Right cardiac atrium (tissue), 5 donors: ENCODE measurements around the gene C9orf152. TPM values are rescaled to one million over a fixed set of nuclear protein-coding genes. Genes with fewer than 3 reads are reported as not detected.

Source experiments
- ATAC-seq, 2 donors: fragments of 200-7000 bp; cut with Tn5 transposase; one replicate each; pipeline versions ENCODE4 v1.8.0 to v1.9.1; 2020; ENCODE audit warnings: moderate library complexity in 2 of 2, mild to moderate bottlenecking in 1 of 2
- DNase-seq, 3 donors: peaks; one replicate each; pipeline ENCODE4 v3.0.0-alpha.2; 2020
- H3K27ac ChIP-seq: one replicate; pipeline ENCODE4 v1.5.1; 2013; ENCODE audit warnings: mild to moderate bottlenecking, low read length, control low read depth, moderate library complexity
- H3K27me3 ChIP-seq: one replicate; pipeline ENCODE4 v1.6.1; 2013; ENCODE audit not compliant: control insufficient read depth, insufficient read depth
- H3K4me1 ChIP-seq: one replicate; pipeline ENCODE4 v1.6.1; 2013; ENCODE audit warnings: low read length; ENCODE audit not compliant: control insufficient read depth, insufficient read depth
- H3K4me3 ChIP-seq: one replicate; pipeline ENCODE4 v1.5.1; 2013; ENCODE audit warnings: low read length, control low read depth
- H3K9me3 ChIP-seq: one replicate; pipeline ENCODE4 v1.6.1; 2013; ENCODE audit warnings: low read length; ENCODE audit not compliant: control insufficient read depth
- WGBS: extraction: QIAGEN DNeasy Blood & Tissue Kit; methylation state at CpG from one replicate; pipeline ENCODE4 v1.1.7; 2013; 5-methylcytosine and 5-hydroxymethylcytosine counted together
- intact Hi-C, 4 donors: fragments of 100-400 bp; cut with DNase I; formaldehyde crosslinking; loops; one replicate each; pipeline versions ENCODE4 v1.11.0 to v1.14.0; 2022 to 2023
- polyA plus RNA-seq: library from polyadenylated mRNA; stranded (reverse); fragments of 200-250 nt; gene quantifications from one replicate; pipeline ENCODE4 v1.2.3, GENCODE V29; 2013
- total RNA-seq, 4 donors: library from RNA; stranded (reverse); fragmentation: NEBNext Ultra II Directional; extraction: Animal tissue kit (Norgen Biotek cat#: 25700); gene quantifications; one replicate each; pipeline ENCODE4 v1.2.1, GENCODE V29; 2021
- donor health status: healthy with polysubstance abuse.
- donor health status: DM: no; HTN: yes; CAD: no.
- donor health status: DM: no; HTN: no; CAD: no.
- donor health status: DM: no; HTN: yes; CAD: no; lungs with severe emphysema.
- donor health status: DM: yes; HTN: yes; CAD: no.

The C9orf152 gene
- total and polyA plus RNA-seq, 5 donors = not detected

- Histone ChIP-seq H3K9me3 (no peaks in the 10 kb centered on the region), H3K27me3 (no peaks in the 10 kb centered on the region), H3K27ac (no peak overlapping the region), H3K4me1 (peaks cover 32% of the 10 kb centered on the region), H3K4me3 (no peak overlapping the region)
- ATAC-seq (no peak), DNase-seq (no peak)
- intact Hi-C loops = loop anchor here in 2 of 4 donors (10.0 kb wide), 1 partner anchor 252 kb away; no protein-coding TSS in a partner anchor
- WGBS = 77% methylated on average over 9 of the region's 9 CpGs
These were observed 51.5 kb downstream of the C9orf152 start for GRCh38 chr9:110156416-110156815.

DNA sequence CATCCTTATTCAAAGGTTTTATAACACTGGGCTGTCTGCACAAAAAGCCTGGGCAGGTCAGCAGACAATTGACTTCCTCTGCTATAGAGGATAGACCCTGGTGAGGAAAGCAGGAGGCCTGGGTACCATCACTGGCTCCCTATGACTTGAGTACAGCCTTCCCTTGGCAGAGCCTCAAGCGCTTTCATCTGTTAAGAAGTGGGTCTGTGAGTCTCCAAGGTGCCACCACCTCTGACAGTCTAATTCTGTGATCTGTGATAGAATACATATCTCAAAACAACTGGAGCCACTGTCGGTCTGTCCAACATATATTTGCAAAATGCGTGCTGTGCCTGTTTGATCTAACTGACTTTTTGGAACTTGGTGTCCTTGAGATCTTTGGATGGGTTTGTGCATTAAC lies 52.2 kb downstream of the C9orf152 start:
- intact Hi-C loops = loop anchor here in 2 of 4 donors (10.0 kb wide), 1 partner anchor 251 kb away; no protein-coding TSS in a partner anchor
- Histone ChIP-seq H3K4me1 (peaks cover 30% of the 10 kb centered on the region), H3K27me3 (no peaks in the 10 kb centered on the region), H3K27ac (no peak overlapping the region), H3K9me3 (no peaks in the 10 kb centered on the region), H3K4me3 (no peak overlapping the region)
- DNase-seq (no peak), ATAC-seq (no peak)
- WGBS = 66% methylated on average over 3 of the region's 3 CpGs

- intact Hi-C loops = loop anchor here (2.0 to 10.0 kb wide), 2 partner anchors 249 to 251 kb away; no protein-coding TSS in a partner anchor
- Histone ChIP-seq H3K4me1 (peaks cover 30% of the 10 kb centered on the region), H3K27ac (no peak overlapping the region), H3K9me3 (no peaks in the 10 kb centered on the region), H3K27me3 (no peaks in the 10 kb centered on the region), H3K4me3 (no peak overlapping the region)
- no peak for ATAC-seq
- DNase-seq = no peak
- WGBS = 84% methylated on average over 2 of the region's 2 CpGs
These were observed 54.5 kb downstream of the C9orf152 start for GRCh38 chr9:110153431-110153830.

GRCh38 chr9:110152704-110153374 lies 55.1 kb downstream of the C9orf152 start:
- ATAC-seq (peak in 1 of 2 donors; percentile 40), DNase-seq (peak in 1 of 3 donors; percentile 24)
- WGBS = 47% methylated on average over 3 of the region's 3 CpGs
- H3K27me3 ChIP-seq = no peaks in the 10 kb centered on the region
- intact Hi-C loops = loop anchor here (2.0 to 10.0 kb wide), 2 partner anchors 248 to 250 kb away; no protein-coding TSS in a partner anchor
- peak overlapping the region; percentile 34 for H3K27ac ChIP-seq
- no peaks in the 10 kb centered on the region for H3K9me3 ChIP-seq
- no peak overlapping the region for H3K4me3 ChIP-seq
- peaks cover 31% of the 10 kb centered on the region for H3K4me1 ChIP-seq

Other genes with a start within 250 kb of the C9orf152 start
- gene TXN, start 48.3 kb upstream of the C9orf152 start, total RNA-seq = 10 to 100 TPM; 59.0 to 78.5 (median 64.6) TPM
- gene TXN, start 48.3 kb upstream of the C9orf152 start, polyA plus RNA-seq = 95.1 TPM
- gene TXNDC8, start 129.7 kb upstream of the C9orf152 start, total RNA-seq = not detected
- not detected for gene TXNDC8, start 129.7 kb upstream of the C9orf152 start, polyA plus RNA-seq